ENCODE results near the gene STK17B.

- TF ChIP-seq, protein P1, sequence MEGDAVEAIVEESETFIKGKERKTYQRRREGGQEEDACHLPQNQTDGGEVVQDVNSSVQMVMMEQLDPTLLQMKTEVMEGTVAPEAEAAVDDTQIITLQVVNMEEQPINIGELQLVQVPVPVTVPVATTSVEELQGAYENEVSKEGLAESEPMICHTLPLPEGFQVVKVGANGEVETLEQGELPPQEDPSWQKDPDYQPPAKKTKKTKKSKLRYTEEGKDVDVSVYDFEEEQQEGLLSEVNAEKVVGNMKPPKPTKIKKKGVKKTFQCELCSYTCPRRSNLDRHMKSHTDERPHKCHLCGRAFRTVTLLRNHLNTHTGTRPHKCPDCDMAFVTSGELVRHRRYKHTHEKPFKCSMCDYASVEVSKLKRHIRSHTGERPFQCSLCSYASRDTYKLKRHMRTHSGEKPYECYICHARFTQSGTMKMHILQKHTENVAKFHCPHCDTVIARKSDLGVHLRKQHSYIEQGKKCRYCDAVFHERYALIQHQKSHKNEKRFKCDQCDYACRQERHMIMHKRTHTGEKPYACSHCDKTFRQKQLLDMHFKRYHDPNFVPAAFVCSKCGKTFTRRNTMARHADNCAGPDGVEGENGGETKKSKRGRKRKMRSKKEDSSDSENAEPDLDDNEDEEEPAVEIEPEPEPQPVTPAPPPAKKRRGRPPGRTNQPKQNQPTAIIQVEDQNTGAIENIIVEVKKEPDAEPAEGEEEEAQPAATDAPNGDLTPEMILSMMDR (IDR thresholded peaks at IDR 0.05; ENCODE audit: low read depth, low read length, poor library complexity, severe bottlenecking), result no peak
- TF ChIP-seq EZH2phosphoT487 (IDR thresholded peaks at IDR 0.05; ENCODE audit: borderline replicate concordance, low read length), result no peak
These were observed 75.1 kb downstream of the STK17B start for GRCh38 chr2:196096264-196096663.
